HG02571 (cell line): ENCODE results near the gene DPP3.
"Not testable (repeated sequence)": the region's sequence is repeated elsewhere in the genome, so short reads cannot be mapped to it uniquely, and the experiment has no call there.

ENCODE experiments used
- ATAC-seq: cut with Tn5 transposase; IDR thresholded peaks from one replicate; pipeline ENCODE4 v1.9.1; 2021; ENCODE audit warnings: mild to moderate bottlenecking, moderate library complexity; ENCODE audit not compliant: unreplicated experiment

Gene DPP3

DNA sequence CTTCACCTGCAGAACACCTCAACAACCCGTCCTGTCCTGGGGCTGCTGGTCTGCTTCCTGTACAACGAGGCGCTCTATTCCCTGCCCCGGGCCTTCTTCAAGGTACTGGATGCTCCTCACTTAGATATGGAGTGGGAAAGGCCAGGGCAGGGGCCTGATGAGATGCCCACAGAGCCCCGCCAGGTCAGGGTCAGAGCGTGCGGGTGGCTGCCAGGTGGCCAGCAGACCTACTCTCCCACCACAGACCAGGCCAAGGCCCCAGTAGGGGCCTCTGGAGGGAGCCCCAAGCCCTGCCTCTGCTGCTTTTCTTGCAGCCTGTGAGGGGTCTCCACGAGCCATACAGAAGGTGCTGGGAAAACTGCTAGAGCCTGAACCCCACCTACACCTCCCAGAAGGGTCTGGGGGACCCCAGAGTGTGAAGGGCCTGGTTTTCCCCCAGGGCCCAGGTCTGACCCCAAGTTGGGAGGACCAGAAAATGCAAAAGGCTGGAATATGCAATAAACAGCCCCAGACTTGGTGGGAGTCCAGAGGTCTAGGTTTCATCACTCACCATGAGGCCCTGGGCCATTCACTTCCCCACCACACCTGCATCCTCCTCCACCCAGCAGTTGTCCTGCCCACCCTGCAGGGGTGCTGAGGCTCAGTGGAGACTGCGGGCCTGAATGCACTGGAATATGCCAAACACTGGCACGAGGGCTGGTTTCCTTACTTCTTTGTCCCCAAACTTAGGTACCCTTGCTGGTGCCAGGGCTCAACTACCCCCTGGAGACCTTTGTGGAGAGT lies 50.9 kb downstream of the DPP3 start:
- no peak for ATAC-seq

- ATAC-seq = no peak
Measured at GRCh38 chr11:66531841-66532240, 51.6 kb downstream of the DPP3 start.

DNA sequence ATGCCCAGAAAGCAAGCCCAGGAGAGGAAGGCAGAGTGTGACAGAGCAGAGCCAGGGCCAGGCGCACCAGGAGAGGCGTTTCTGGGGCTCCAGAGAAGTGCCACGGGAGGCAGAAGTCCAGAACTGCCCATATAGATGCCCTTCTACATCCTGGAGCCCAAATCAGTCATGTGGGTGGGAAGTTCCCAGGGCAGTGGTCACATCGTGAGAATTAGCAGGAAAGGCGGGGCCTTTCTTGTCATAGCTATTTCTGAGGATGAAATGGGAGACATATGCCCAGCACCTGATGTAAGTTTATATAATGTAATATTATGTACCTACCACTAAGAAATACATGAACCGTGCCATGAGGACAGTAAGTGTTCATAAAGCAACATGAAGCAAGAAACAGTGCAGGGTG lies 52.5 kb downstream of the DPP3 start:
- ATAC-seq = no peak

- no peak for ATAC-seq
Measured at GRCh38 chr11:66539170-66539869, 59.1 kb downstream of the DPP3 start.

DNA sequence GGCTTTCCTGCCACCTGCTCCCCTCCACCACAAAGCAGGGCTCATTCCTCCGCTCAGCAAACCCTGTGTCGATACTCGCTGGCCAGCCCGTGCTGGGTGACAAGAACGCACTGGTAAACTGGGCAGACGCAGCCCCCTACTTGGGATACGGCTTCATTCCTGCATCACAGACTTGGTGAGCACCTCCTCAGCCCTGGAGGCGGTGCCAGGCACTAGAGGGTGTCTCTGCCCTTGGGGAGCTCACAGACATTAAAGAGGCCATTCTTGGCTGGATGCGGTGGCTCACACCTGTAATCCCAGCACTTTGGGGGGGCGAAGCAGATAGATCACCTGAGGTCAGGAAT lies 59.6 kb downstream of the DPP3 start:
- no peak for ATAC-seq

DNA sequence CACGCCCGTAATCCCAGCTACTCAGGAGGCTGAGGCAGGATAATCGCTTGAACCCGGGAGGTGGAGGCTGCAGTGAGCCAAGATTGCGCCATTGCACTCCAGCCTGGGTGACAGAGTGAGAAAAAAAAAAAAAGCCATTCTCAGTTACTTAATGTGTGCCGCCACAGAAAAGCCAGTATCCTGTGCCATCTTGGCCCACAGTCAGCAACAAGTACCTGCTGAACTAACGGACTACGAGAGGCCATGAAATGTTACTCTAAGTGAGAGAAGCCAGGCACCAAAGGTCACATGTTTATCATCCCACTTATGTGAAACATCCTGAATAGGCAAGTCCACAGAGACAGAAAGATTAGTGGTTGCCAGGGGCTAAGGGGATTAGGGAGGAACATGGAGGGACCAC lies 60.4 kb downstream of the DPP3 start:
- not testable (repeated sequence) for ATAC-seq

- ATAC-seq = no peak
Measured at GRCh38 chr11:66541892-66542291, 61.7 kb downstream of the DPP3 start.

DNA sequence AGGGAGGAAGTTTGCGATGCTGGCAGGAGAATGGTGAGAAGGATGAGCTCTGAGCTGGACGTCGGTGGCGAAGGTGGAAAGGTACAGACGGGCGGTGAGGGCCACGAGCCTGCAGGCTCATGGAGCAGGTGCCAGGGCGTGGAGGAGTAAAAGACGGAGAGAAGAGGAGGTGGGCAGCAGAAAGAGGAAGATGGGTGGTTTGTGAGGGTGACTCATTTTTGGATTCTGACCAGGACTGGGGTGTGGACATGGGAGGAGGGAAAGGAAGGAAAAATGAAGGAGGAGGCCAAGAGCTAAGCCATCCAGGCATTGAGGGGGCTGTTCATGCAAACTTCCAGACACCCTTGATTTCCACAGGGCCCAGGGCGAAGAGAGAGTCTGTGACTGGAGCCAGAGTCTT lies 62.1 kb downstream of the DPP3 start:
- no peak for ATAC-seq

DNA sequence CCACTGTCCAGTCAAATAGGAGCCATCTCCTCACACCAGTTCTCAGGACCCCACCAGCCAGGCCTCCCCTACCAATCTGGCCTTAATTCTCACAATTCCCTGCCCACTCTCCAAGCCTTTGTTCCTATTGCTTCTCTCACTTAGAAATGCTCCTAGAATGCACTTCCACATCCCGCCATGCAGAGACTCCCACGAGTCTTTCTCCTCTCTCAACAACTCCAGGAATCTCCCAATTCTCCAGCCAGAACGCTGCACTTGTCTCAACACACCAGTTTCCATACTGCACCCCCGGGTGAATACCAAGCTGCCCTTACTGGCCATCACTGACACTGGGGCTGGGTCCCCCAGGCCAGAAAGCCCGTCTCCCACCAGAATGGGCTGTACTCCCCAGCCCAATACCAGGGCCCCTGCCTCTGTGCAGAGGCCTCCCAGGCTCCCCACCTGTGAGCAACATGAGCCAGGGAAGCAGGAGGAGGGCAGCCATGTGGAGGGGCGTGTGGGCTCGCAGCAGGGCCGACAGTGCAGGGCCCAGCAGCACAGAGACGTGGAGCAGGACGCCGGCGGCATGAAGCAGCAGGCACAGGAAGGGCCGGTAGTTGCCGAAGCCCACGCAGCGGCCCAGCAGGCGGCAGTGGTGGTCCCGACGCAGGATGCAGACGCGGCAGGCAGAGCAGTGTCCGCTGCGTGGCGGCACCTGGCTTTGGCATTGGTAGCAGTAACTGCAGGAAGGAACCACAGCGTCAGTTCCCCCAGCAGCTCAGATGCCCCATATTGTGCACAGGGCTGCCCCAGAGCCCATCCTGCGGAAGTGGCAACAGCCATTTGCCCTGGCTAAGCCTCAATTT lies 63.3 kb downstream of the DPP3 start:
- no peak for ATAC-seq

GRCh38 chr11:66544952-66545351 lies 64.7 kb downstream of the DPP3 start:
- not testable (repeated sequence) for ATAC-seq

GRCh38 chr11:66545701-66546367 lies 65.6 kb downstream of the DPP3 start, which contains the start of gene ZDHHC24:
TSS of gene ZDHHC24 (minus strand) at chr11:66546048. CDS start at chr11:66546003, 45 bp downstream.
- ATAC-seq = peak; percentile 86

DNA sequence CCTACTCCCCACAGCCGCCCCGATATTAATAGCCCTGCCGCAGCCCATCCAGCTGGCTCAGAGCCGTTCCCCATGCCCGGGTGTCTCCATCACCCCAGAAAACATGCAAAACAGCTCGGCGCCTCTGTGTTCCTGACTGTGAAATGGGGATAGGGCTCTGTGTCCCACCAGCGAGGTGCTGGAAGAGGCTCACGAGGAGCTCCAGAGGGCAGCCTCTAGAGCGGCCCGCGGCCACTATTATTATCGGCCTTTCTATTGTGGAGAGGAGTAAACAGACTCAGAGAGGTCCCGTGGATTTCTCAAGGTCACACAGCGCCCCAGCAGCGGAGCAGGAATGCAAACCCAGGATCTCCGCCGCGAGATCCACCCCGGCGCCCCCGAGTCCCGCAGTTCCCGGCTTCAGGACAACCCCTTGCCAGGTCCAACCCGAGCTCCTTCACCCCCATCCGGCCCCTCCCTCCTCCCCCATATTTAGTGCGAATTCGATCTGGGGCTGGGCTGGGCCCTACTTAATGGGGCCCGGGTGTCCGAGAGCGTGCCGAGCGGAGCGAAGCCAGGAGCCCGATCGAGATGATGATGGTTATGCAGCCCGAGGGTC lies 66.2 kb downstream of the DPP3 start, which contains the start of gene ACTN3:
TSS of gene ACTN3 (plus strand) at position 536 of the 598 bp plus-strand sequence. CDS start at position 571, 35 bp downstream.
- ATAC-seq = no peak

GRCh38 chr11:66546966-66547661 lies 66.9 kb downstream of the DPP3 start:
- ATAC-seq = no peak

DNA sequence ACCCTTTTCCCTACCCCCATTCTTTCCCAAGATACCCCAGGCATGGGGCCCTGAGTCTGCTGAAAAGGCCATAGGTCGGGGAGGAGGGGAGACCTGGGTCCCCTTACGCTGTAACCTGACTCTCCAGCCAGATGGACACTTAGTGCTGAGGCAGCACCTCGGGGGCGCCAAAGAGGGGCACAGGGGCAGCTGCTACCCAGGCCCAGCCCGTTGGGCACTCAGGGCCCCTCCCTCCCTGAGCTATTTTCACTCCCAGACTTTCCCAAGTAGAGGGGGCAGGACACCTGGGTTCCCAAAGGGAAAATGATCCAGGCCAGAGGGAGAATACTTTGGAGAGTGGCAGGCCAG lies 67.4 kb downstream of the DPP3 start:
- no peak for ATAC-seq

- no peak for ATAC-seq
Measured at GRCh38 chr11:66548041-66548440, 67.8 kb downstream of the DPP3 start.

DNA sequence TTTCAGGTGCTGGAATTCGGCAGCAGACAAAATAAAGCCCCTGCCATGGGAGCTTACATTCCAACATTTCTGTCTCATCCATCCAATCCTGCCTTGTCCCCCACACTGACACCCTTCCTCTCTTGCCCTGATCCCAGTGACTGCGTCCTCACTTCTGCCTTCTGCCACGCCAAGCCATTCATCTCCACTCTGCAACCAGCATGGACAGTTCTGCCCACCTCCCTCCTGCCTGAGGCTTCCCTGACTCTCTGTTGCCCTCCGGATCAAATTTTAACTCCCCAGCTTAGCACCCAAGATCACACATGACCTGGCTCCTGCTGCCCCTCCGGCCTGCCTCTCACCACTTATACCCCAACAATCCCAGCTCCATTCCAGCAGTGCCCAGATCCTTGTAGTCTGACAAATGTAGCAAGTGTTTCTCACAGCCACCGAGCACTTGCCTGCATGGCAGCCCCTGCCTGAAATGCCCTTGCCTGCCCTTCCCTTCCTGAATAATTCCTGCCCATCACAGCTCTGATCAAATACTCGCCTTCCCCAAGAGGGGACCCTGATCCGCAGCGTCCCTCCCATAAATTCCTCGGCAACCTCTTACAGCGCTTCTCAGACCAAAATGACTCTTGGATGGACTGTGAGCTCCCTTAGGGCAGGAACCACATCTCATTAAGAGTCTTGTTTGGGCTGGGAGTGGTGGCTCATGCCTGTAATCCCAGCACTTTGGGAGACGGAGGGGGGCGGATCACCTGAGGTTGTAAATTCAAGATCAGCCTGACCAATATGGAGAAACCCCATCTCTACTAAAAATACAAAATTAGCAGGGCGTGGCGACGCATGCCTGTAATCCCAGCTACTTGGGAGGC lies 68.8 kb downstream of the DPP3 start:
- ATAC-seq = no peak

- ATAC-seq = no peak
Measured at GRCh38 chr11:66549696-66550095, 69.5 kb downstream of the DPP3 start.

- ATAC-seq = no peak
Measured at GRCh38 chr11:66550887-66551286, 70.7 kb downstream of the DPP3 start.

DNA sequence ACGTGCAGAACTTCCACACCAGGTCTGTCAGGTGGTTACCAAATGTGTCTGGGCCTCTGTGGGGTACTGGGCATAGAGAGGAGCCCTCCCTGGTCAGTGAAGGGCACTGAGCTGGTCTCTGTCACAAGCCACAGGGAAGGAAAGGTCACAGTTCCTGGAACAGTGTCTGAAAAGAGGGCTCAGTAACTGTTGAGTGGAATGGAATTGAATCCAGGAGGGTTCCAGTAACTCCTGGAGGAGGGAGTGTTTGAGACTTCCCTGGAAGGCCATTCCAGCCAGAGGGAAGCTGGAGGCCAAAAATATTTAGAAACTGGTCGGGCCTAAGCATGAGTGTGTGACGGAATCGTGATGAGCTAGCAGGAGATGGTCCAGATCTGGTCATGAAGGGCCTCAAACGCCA lies 74.4 kb downstream of the DPP3 start:
- ATAC-seq = no peak
